SW480 (cell line): ENCODE data around the gene MFSD2B.

Experiments used
- DNase-seq: peaks from one replicate; pipeline ENCODE4 v3.0.0-alpha.2; 2016; ENCODE audit warnings: low spot score

Gene MFSD2B

GRCh38 chr2:24050041-24050979 is 40.4 kb downstream of the MFSD2B start:
- peak; percentile 8 for DNase-seq

GRCh38 chr2:24051833-24052232 is 41.9 kb downstream of the MFSD2B start:
- no peak for DNase-seq

- no peak for DNase-seq
These were observed 43.1 kb downstream of the MFSD2B start for GRCh38 chr2:24052951-24053350.

GRCh38 chr2:24054366-24055010 is 44.6 kb downstream of the MFSD2B start:
- no peak for DNase-seq

- DNase-seq, result no peak
These were observed 45.9 kb downstream of the MFSD2B start for GRCh38 chr2:24055750-24056149.

GRCh38 chr2:24058564-24059271 is 48.8 kb downstream of the MFSD2B start:
- DNase-seq, result no peak

- no peak for DNase-seq
These were observed 55.5 kb downstream of the MFSD2B start for GRCh38 chr2:24065341-24065740.

GRCh38 chr2:24072259-24072658 is 62.4 kb downstream of the MFSD2B start:
- no peak for DNase-seq

GRCh38 chr2:24073816-24074215 is 63.9 kb downstream of the MFSD2B start:
- no peak for DNase-seq

GRCh38 chr2:24075259-24075658 is 65.4 kb downstream of the MFSD2B start:
- DNase-seq, result no peak
